HG02610 (cell line): Measurements from ENCODE around the gene BOD1L1.
A peak's percentile ranks its signal among the peaks of the same experiment; 100 is the strongest.

Source experiments
- ATAC-seq: cut with Tn5 transposase; IDR thresholded peaks from one replicate; pipeline ENCODE4 v1.9.1; 2021; ENCODE audit warnings: mild to moderate bottlenecking, moderate library complexity; ENCODE audit not compliant: unreplicated experiment

BOD1L1 gene

DNA sequence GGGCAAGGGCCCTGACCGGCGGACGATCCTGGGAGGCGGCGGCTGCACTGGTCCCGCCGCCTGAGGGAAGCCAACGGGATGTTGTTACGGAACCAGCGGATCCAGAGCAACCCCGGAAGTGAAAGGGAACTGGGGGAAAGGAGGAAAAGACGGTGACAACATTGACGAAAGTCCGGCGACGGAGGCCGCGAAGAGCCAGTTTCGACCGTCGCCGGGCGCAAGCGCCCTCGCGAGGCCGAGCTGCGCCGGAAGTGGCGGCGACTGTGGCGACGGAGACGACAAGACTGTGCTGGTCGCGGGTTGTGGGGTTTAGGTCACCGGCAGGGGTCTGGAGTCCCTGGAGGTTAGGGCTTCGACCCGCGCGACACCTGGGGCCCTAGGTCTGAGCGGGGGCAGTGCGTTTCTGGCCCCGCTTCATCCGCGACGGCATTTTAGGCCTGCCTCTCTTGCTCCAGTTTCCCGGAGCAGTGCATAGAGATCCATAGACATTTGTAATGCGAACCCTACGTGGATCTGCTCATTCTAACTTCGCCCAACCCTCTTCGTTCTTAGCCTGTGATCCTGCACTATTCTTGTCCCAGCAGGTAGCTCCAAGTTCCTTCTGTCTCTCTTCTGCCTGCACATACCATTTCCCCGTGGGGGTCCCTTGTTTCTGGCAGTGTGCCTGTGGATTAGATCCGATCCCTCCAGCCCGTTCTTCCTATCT lies at the start of gene BOD1L1:
TSS of gene BOD1L1 (minus strand) at position 120 of the 706 bp plus-strand sequence. CDS start 138 bp downstream, outside the sequence.
- peak; percentile 89 for ATAC-seq

DNA sequence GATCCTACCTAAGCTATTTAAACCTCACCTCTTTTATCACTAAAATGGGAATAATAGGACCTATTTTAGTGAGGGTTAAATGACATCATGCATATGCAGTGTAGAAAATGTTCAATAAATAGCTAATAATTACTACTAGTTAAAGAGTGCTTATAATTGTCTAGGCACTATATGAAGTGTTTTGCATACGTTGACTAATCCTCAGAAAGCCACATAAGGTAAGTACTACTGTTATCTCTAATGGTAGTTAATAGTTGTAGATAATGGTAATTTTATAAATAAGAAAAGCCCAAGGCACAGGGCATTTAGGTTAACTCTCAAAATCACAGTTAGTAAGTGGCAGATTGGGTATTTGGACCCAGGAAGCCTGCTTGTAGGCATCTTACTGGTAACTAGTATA lies 47.4 kb upstream of the BOD1L1 start:
- no peak for ATAC-seq

DNA sequence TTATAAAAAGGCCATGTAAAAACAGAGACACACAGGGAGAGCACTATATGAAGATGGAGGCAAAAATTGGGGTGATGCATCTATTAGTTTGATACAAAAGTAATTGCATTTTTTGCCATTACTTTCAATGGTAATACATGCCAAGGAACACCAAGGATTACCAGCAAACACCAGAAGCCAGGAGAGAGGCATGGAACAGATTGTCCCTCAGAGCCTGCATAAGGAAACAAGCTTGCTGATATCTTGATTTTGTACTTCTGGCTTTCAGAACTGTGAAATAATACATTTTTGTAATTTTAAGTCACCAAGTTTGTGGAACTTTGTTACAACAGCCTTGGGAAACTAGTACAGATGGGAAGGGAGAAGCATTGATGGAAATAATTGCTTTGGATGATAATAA lies 45.6 kb upstream of the BOD1L1 start:
- no peak for ATAC-seq

DNA sequence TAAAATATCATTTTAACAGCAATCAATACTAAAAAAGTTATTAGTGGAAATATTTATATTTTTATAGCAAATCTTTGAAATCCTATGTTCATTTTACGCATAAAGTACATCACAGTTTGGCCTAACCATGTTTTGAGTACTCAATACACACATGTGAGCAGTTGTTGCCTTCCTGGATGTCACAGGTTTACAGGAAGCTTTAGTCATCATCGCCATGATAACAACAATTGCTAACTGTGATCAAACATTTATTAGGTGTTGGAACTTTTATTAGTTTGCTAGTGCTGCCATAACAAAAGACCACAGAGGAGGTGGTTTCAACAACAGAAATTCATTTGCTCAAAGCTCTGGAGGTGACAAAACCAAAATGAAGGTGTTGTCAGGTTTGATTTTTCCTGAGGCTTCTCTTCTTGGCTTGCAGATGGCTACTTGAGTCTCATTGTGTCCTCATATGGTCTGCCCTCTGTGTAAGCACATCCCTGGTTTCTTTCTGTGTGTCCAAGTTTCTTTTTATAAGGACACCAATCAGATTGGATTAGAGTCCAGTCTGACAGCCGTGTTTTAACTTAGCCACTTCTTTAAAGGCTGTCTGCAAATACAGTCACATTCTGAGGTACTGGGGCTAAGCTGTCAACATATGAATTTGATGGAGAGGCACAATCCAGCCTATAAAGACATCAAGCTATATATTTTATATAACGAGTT lies 43.1 kb upstream of the BOD1L1 start:
- ATAC-seq, result no peak

DNA sequence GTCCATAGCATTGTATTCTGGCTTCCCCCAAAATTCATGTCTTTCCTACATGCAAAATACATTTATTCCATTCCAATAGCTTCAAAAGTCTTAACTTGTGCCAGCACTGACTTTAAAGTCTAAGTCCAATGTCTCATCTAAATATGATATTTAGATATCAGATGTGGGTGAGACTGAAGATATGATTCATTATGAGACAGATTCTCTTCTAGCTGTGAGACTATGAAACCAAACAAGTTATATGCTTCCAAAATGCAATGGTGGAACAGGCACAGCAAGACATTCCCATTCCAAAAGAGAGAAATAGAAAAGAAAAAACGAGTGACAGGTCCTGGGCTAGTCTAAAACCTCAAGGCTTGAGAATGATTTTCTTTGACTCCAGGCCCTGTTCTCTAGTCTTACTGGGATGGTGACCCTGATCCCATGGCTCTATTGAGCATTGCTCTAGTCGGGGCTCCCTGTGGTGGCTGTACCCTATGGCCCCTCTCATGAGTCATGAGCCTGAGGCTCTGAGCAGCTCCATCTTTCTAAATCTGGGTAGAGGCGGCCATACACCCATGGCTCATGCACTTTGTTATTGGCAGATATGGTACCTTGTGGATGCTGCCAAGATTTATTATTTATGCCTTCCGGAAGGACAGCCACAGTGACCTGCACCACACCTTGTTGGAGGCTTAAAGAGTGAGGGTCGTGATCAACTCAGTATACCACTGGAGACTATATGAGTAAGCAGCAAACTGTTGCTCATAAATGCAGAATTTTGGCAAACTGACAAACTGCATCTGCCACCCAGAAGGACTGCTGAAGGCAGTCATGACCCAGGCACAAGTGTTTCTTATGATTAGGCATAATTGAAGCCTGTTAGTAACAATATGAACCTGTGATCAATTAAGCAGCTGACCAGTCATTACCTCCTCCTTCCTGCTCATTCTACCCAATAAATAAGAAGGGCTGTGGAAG lies 38.5 kb upstream of the BOD1L1 start:
- ATAC-seq, result no peak

DNA sequence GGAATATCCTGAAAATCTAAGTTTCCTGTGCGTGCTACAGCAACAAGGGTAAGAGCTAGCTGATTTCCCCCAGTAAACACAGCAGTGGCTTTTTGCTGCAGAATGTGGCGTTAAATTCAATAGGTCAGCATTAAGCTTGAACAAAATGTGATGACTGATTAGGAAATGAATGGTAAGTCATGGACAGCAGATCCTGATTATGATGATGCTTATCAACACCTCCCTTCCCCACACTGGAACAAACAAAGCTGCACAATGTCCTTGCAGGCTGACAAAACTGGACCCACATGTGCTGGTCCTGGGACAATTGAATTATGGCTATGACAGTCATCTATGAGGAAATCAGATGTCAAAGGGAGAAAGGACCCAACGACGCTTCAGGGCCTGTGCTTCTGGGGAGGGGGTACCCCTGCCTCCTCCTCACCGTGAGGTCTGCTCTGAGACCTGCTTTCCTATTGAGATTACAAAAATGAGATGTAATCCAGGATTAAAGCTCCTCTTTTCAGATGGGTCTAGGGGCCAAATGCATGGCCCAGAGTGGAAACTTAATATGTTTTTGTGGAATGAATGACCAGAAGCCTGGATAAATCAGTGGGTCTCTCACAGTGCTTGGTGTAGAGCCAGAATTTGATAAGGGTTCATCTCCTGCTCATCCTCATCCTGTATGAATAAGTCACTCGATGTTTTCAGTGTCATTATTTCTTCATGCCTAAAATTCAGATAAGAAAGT lies 32.0 kb upstream of the BOD1L1 start:
- ATAC-seq, result no peak

DNA sequence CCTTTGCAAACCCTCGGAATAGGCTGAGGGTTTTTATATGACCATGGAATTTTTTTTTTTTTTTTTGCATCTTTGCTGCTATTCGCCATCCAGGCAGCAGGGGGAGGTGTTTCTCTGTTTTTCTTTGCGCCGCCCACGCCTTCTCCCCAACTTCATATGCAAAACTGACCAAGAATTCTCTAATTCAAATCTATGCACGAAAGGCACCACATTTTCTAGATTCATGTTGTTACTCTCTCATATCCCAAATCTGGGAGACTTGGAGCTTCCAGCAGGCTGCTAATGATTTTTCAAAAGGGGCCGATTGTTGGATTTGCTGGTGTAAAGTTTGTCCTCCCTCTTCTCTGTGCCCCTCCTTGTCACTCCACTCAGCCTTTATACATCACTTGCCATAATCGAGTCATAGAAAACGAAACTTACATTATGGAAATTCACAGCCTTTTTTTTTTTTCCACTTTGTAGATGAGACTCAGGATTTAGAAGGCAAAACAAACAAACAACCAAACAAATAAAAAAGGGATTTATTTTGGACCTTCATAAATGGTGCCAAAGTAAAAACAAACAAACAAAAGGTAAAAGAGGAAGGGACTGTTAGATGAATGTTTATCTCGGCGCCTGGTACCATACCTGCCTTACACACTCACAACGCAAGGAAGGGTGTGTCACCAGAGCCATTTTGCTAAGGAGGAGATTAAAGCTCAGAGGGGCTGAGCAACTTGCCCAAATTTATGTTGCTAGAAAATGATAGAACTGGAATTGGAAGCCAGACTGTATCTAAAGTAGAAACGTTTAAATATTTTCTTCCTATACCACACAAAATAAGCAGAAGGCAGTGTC lies 29.3 kb upstream of the BOD1L1 start:
- ATAC-seq, result peak; percentile 47

DNA sequence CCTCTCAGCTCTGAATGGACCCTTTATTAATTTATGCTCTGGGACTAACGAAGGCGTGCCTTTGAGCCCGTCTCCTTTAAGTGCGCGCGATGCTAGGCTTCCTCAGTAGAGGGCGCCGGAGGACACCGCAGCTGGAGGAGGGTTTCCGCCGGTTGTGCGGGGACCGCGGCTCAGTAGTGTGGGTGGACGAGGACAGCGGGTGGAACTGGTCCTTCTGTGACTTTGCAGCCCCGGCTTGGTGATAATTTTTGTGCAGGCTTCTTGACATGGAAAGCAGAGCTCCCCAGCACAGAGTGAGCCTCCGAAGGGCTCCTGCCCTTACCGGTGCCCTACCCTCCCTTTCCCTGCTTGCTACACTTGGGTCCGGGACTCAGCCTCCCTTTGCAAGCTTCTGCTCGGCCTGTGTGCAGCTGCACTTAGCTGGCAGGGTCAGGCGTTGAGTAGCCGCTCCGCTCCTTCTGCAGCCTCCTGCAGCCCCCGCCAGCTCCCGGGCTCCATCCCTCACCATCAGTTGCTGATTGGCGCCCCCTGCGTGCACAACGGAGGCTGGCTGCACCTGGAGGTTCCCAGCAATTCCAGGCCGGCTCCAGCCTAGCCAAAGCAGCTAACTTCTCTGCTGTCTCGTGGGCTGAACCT lies 26.8 kb upstream of the BOD1L1 start:
- ATAC-seq, result peak; percentile 89

DNA sequence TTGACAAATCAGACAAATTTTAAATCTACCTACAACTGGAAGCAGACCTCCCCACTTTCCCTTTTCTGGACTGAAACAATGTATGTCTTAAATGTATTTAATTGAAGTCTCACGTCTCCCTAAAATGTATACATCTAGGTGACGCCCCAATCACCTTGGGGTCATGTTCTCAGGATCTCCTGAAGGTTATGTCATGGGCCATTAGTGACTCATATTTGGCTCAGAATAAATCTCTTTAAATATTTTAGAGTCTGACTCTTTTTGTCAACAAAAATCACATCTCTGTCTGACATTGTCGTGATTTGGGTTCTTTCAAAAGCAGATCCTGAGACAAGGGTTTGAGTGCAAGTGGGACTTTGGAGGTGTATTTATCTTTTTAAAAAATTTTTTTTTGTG lies 26.2 kb upstream of the BOD1L1 start:
- no peak for ATAC-seq

DNA sequence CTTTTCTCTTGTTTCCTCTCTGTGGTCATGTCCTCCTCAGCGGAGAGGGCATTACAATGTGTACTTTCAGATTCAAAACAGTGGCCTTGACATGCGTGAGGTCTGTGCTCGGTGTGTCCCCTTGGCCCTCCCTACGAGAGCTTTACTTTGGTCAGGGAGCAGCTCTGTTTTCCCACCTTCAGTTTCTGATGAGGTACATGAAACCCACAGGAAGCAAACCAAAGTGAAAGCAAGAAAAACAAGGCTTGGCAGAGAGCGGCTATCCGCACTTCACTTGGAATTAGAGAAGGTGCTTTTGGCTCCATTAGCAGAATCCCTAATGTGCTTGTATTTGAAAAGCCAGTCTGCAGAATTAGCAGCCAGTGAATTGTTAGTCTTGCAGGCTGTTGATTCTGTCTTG lies 19.5 kb upstream of the BOD1L1 start:
- ATAC-seq, result peak; percentile 36

DNA sequence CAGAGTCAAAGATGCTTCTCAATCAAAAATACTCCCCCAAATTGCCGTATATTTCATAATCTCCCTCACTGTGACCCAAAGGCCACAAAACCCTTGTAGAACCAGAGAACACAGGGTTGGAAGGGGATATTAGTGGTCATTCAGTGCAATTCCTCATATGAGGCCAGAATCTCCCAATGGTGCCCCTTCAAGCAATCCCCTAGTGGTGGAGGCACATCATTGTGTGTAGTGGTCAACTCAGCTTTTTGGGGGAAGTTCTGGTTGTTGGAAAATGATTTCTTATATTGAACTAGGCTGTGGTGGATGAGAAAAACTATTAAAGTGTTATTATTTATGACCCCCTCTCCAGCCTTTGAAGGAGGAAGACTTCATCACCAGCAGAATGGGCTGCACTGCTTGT lies 17.6 kb upstream of the BOD1L1 start:
- ATAC-seq, result no peak

DNA sequence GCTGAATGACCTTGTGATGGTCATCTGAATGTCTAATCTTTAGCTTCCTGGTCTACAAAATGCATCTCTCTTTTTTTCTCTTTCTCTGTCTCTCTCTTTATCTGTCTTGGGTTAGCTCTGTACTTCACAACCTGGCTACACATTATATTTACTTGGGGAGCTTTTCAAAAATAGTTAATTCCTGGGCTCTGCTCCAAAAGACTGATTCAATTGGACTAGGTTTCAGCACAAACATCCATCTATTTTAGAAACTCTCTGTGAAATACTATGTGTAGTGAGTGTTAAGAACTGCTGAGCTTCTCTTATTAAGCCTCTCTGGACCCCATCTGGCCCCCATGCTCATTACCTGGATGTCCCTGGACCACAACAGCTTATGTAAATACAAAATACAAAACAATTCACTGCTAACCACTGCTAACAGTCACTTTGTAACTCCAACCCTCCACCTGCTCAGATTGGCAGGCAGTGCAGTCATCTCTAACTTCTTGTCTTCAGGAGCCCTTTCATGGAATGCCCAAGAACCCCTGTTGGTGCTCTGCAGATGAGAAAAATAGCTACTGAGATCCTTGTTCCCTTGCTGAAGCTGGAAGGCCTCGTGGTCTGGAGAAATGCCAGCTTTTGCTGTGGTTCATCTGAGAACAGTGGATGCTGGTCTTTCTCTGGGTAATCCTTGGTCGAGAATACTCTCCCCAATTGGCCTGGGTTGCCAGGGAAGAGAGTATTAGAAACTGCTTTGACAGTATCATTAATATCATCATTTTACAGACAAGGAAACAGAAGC lies 14.8 kb upstream of the BOD1L1 start:
- no peak for ATAC-seq

DNA sequence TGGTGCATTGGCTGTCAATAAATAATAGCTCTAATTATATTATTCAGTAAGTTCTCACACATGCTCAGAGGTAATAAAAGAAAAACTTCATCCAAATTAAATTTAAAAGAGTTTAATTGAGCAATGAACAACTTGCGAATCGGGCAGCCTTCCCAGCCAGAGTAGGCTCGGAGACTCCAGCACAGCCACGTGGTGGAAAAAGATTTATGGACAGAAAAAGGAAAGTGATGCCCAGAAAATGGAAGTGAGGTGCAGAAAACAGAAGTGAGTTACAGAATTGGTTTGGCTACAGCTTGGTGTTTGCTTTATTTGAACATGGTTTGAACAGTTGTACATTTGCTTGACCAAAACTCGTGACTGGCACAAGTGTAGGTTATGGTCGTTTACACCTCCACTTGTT lies 13.6 kb upstream of the BOD1L1 start:
- ATAC-seq, result no peak

DNA sequence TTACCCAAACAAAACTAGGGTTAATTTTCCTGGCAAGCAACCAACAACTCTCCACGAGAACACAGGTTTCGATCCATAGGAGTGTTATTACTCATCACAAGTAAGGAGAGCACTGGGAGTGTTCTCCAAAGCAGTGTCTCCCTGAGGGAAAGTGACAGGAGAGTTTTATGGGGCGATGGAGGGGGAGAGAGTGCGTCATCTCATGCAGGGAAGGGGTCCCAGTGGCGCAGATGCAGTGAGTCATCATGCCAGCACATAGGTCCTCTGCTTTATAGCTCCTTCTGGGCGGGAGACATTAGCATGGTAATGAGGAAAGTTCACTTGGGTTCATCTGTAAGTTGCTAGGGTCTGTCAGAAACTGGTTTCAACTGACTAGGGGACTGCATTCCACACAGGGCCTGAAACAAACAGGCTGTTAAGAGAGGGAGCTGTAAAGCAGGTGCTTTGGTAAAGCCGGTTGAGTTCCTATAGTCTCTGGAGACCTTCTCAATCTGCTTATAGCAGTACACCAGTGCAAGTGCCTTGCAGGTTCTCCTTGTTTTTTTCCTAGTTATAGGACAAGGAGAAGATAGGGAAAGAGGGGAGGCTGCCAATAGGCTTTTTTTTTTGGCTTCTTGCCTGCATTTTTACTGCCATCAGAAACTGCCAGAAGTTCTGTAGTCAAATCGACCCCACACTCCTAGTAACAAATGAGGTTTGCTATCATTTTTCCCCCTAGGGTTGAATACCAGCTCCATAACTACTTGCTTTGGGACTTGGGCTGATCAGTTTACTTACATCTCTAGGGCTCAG lies 12.8 kb upstream of the BOD1L1 start:
- ATAC-seq, result no peak

DNA sequence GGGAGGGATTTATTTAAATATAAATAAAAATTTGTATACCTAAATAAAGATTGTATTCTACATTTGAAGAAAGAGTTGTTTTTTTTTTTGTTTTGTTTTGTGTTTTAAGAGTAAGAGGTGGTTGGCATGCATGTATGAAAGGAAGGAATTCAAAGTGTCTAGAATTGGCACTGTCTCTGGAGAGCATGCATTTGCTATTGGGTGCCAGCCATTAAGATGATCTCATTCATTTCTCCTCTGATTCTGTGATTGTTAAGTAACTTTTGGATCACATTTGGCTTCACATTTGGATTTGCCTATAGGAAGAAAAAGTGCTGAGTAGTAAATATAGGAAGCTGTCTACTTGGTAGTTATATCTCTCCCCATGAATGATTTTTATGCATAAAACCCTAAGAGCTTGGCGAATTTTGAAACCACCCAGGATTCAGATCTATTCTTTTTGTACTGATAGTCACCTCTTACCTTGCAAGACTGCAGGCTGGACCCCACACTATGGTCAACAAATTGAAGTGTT lies 7.8 kb upstream of the BOD1L1 start:
- no peak for ATAC-seq

DNA sequence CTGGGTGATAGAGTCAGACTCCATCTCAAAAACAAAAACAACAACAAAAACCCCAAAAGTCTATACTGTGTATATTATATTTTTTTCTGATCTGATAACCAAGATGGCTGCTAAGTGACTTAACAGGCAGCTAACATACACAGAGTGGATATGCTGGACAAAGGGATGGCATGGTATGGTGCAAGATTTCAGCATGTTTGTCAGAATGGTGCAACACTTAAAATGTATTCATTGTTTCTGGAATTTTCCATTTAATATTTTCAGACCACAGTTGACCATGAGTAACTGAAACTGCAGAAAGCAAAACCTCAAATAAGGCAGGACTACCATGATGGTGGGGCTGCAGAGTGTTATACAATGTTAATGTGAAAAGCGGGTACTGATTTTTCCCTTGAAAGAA lies 6.1 kb upstream of the BOD1L1 start:
- ATAC-seq, result no peak

DNA sequence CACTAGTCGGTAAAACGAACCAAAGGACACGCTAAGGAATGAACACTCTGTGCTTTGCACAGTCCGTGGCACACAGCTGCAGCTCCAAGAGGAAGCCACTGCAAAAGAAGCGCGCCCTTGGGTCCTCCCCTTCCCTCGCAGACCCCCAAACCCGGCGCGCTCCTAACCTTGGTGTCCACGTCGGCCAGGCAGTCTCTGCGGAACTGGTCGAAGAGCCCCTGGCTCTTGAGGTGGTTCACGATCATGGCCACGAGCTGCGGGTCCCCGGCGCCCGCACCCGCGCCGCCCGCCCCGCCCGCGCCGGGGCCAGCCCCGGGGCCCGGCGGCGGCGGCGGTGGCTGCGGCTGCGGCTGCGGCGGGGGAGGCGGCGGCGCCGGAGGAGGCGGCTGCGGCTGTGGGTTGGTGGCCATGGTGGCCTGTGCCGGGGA lies 333 bp downstream of the BOD1L1 start:
- peak; percentile 34 for ATAC-seq
